HG03520 (cell line): ENCODE data around the gene PCDHGA11.
"Not testable (repeated sequence)": the region's sequence is repeated elsewhere in the genome, so short reads cannot be mapped to it uniquely, and the experiment has no call there.

Source experiments
- ATAC-seq: cut with Tn5 transposase; IDR thresholded peaks from one replicate; pipeline ENCODE4 v1.9.1; 2021; ENCODE audit warnings: mild to moderate bottlenecking, moderate library complexity; ENCODE audit not compliant: unreplicated experiment

PCDHGA11 gene

GRCh38 chr5:141430332-141431113 lies 9.7 kb downstream of the PCDHGA11 start, which contains the start of gene PCDHGA12:
Gene PCDHGA12, plus strand, starts transcription at chr5:141430507. Its CDS starts 253 bp downstream, at chr5:141430760.
- ATAC-seq, result peak; percentile 85

GRCh38 chr5:141431286-141431685 lies 10.4 kb downstream of the PCDHGA11 start:
- ATAC-seq, result no peak

GRCh38 chr5:141432308-141432707 lies 11.5 kb downstream of the PCDHGA11 start:
- not testable (repeated sequence) for ATAC-seq

GRCh38 chr5:141432726-141433125 lies 11.9 kb downstream of the PCDHGA11 start:
- ATAC-seq, result not testable (repeated sequence)

GRCh38 chr5:141434006-141434405 lies 13.2 kb downstream of the PCDHGA11 start:
- no peak for ATAC-seq

- no peak for ATAC-seq
Observed at GRCh38 chr5:141437221-141437620, 16.4 kb downstream of the PCDHGA11 start.

- no peak for ATAC-seq
Observed at GRCh38 chr5:141439411-141440141, 18.7 kb downstream of the PCDHGA11 start.

GRCh38 chr5:141440341-141440740 lies 19.5 kb downstream of the PCDHGA11 start:
- no peak for ATAC-seq

- no peak for ATAC-seq
Observed at GRCh38 chr5:141441571-141442170, 20.8 kb downstream of the PCDHGA11 start.

GRCh38 chr5:141465351-141465750 lies 44.5 kb downstream of the PCDHGA11 start:
- no peak for ATAC-seq
